SK-N-SH (cell line): ENCODE measurements around the gene CTBP2. TPM values are rescaled to one million over a fixed set of nuclear protein-coding genes. Genes with fewer than 3 reads are reported as not detected.
A peak's percentile ranks its signal among the peaks of the same experiment; 100 is the strongest.

Source experiments
- CTCF ChIA-PET: fragments of 300-600, 350-600 bp; formaldehyde crosslinking; extraction: SDS; loops from one replicate; lab custom pipeline; 2021; lab: Yijun Ruan, JAX
- POLR2A ChIA-PET: fragments of 350-600 bp; sonication (Branson Sonifier 250); formaldehyde crosslinking; extraction: SDS; loops from one replicate; lab custom pipeline; 2020; ENCODE audit warnings: antibody characterized with exemption, inconsistent platforms; lab: Yijun Ruan, JAX
- DNase-seq: peaks from one replicate; pipeline ENCODE4 v3.0.0; 2012
- H2AFZ ChIP-seq: fragments of 200-600 bp; sonication (generic); 2 replicates; pipeline ENCODE4 v1.8.1; 2016; ENCODE audit warnings: antibody characterized with exemption, mild to moderate bottlenecking, low read depth
- H3F3A ChIP-seq: fragments of 200-600 bp; sonication (generic); replicated peaks from 2 replicates; pipeline ENCODE3; 2016; ENCODE audit warnings: antibody characterized with exemption, mild to moderate bottlenecking; ENCODE audit not compliant: insufficient read depth
- H3K27ac ChIP-seq, 2 experiments: fragments of 200-500 bp in 1 of 2; fragments of 200-600 bp in 1 of 2; sonication (Bioruptor generic) in 1 of 2; sonication (generic), shearing (Covaris generic) in 1 of 2; 2 replicates each; pipeline versions ENCODE4 v1.5.1 to v1.6.1; 2014 to 2016; ENCODE audit warnings: low read depth in 2 of 2, inconsistent platforms in 1 of 2, low read length in 1 of 2, mild to moderate bottlenecking in 1 of 2, mixed read lengths in 1 of 2
- H3K27me3 ChIP-seq: fragments of 200-600 bp; sonication (generic), shearing (Covaris generic); 2 replicates; pipeline ENCODE4 v1.6.1; 2016; ENCODE audit warnings: mixed run types; ENCODE audit not compliant: insufficient read depth
- H3K36me3 ChIP-seq, 2 experiments: fragments of 200-500 bp in 1 of 2; fragments of 200-600 bp in 1 of 2; sonication (Bioruptor generic) in 1 of 2; sonication (generic) in 1 of 2; replicated peaks in 1 of 2; 2 replicates each; pipeline versions ENCODE3 to v1.5.1; 2014 to 2016; ENCODE audit warnings: low read length in 1 of 2, mild to moderate bottlenecking in 1 of 2; ENCODE audit not compliant: insufficient read depth in 2 of 2, control insufficient read depth in 1 of 2
- H3K4me1 ChIP-seq, 2 experiments: fragments of 200-500 bp in 1 of 2; fragments of 200-600 bp in 1 of 2; sonication (Bioruptor generic) in 1 of 2; sonication (generic), shearing (Covaris generic) in 1 of 2; 2 replicates each; pipeline versions ENCODE4 v1.5.1 to v1.6.1; 2014 to 2016; ENCODE audit warnings: low read depth in 1 of 2, low read length in 1 of 2, mixed run types in 1 of 2; ENCODE audit not compliant: insufficient read depth in 2 of 2, control insufficient read depth in 1 of 2
- H3K4me2 ChIP-seq: fragments of 200-600 bp; sonication (generic), shearing (Covaris generic); 2 replicates; pipeline ENCODE4 v1.6.1; 2017; ENCODE audit warnings: mixed run types
- H3K4me3 ChIP-seq, 2 experiments: fragments of 200-500 bp in 1 of 2; fragments of 200-600 bp in 1 of 2; sonication (Bioruptor generic) in 1 of 2; sonication (generic), shearing (Covaris generic) in 1 of 2; 2 replicates each; pipeline versions ENCODE4 v1.5.1 to v1.8.1; 2014 to 2016; ENCODE audit warnings: low read depth in 2 of 2, inconsistent platforms in 1 of 2, low read length in 1 of 2, mild to moderate bottlenecking in 1 of 2, mixed read lengths in 1 of 2, moderate library complexity in 1 of 2
- H3K79me2 ChIP-seq: fragments of 200-600 bp; sonication (generic); 2 replicates; pipeline ENCODE4 v1.8.1; 2017; ENCODE audit warnings: mild to moderate bottlenecking; ENCODE audit not compliant: insufficient read depth
- H3K9ac ChIP-seq: fragments of 200-600 bp; sonication (generic); 2 replicates; pipeline ENCODE4 v1.6.1; 2017; ENCODE audit warnings: mixed run types
- H3K9me2 ChIP-seq: fragments of 200-600 bp; sonication (generic); 2 replicates; pipeline ENCODE4 v1.6.1; 2017; ENCODE audit warnings: mixed run types
- H3K9me3 ChIP-seq: fragments of 200-600 bp; sonication (generic); 2 replicates; pipeline ENCODE4 v1.6.1; 2017; ENCODE audit warnings: mixed run types, mild to moderate bottlenecking, moderate library complexity
- H4K20me1 ChIP-seq: fragments of 200-600 bp; sonication (generic); 2 replicates; pipeline ENCODE4 v1.6.1; 2017; ENCODE audit warnings: mild to moderate bottlenecking, mixed run types; ENCODE audit not compliant: insufficient read depth
- CHD2 ChIP-seq: fragments of 150-350 bp; IDR thresholded peaks from 2 replicates; pipeline ENCODE4 v1.6.1; 2018; ENCODE audit warnings: low read length; ENCODE audit not compliant: partially characterized antibody
- EP300 ChIP-seq, 2 experiments: IDR thresholded peaks; 2 replicates each; pipeline versions ENCODE4 v1.4.0 to v1.6.1; 2012; ENCODE audit warnings: borderline replicate concordance in 1 of 2, low read depth in 1 of 2, low read length in 1 of 2
- EZH2phosphoT487 ChIP-seq: fragments of 200-600 bp; sonication (generic); IDR thresholded peaks from 2 replicates; pipeline ENCODE4 v1.6.1; 2017; ENCODE audit warnings: low read depth, mixed run types, mild to moderate bottlenecking, antibody characterized with exemption, moderate library complexity, borderline replicate concordance
- FOXJ3 ChIP-seq: sonication (generic); formaldehyde crosslinking; IDR thresholded peaks from 2 replicates; pipeline ENCODE4 v1.5.1; 2020; ENCODE audit warnings: mild to moderate bottlenecking, missing genetic modification reagents
- GATA2 ChIP-seq: sonication (generic); formaldehyde crosslinking; IDR thresholded peaks from 2 replicates; pipeline ENCODE4 v1.5.0; 2020; ENCODE audit warnings: mild to moderate bottlenecking, missing genetic modification reagents
- JUND ChIP-seq: IDR thresholded peaks from 2 replicates; pipeline ENCODE4 v1.4.0; 2012
- MEF2A ChIP-seq: IDR thresholded peaks from 2 replicates; pipeline ENCODE4 v1.4.0; 2012; ENCODE audit warnings: low read depth, borderline replicate concordance
- MXI1 ChIP-seq: IDR thresholded peaks from 2 replicates; pipeline ENCODE4 v1.6.1; 2012; ENCODE audit warnings: mild to moderate bottlenecking, low read depth, low read length, improper control_type of control experiment
- POLR2AphosphoS5 ChIP-seq: IDR thresholded peaks from 2 replicates; pipeline ENCODE4 v1.6.1; 2012; ENCODE audit warnings: low read depth, low read length
- SMC3 ChIP-seq: IDR thresholded peaks from 2 replicates; pipeline ENCODE4 v1.6.1; 2012; ENCODE audit warnings: low read depth, low read length, improper control_type of control experiment
- TAF1 ChIP-seq: IDR thresholded peaks from 2 replicates; pipeline ENCODE4 v1.6.1; 2012; ENCODE audit warnings: low read depth, mild to moderate bottlenecking, low read length, moderate library complexity, borderline replicate concordance
- WGBS: methylation state at CpG from one replicate; pipeline ENCODE4 v1.1.6; 2017; ENCODE audit warnings: low lambda C conversion rate; 5-methylcytosine and 5-hydroxymethylcytosine counted together
- polyA plus RNA-seq, 3 experiments: library from polyadenylated mRNA; depleted of rRNA; stranded (reverse); fragments of >200 nt; gene quantifications; 2 replicates each; pipeline ENCODE4 v1.2.3, GENCODE V29; 2012
- TF ChIP-seq, protein P1 (sequence below): fragments of 200-600 bp; sonication (generic); IDR thresholded peaks from 2 replicates; pipeline ENCODE4 v1.6.1; 2017; ENCODE audit warnings: antibody characterized with exemption, mild to moderate bottlenecking, moderate library complexity
- TF ChIP-seq, protein P2 (sequence below): IDR thresholded peaks from 2 replicates; pipeline ENCODE4 v1.4.0; 2012; ENCODE audit warnings: low read depth
- TF ChIP-seq, protein P3 (sequence below): IDR thresholded peaks from 2 replicates; pipeline ENCODE4 v1.6.1; 2012; ENCODE audit warnings: mild to moderate bottlenecking, low read depth, low read length, moderate library complexity

Gene CTBP2
- polyA plus RNA-seq, 1 of the 3 experiments (the other 2 are of a cell fraction): 69.7 TPM

DNA sequence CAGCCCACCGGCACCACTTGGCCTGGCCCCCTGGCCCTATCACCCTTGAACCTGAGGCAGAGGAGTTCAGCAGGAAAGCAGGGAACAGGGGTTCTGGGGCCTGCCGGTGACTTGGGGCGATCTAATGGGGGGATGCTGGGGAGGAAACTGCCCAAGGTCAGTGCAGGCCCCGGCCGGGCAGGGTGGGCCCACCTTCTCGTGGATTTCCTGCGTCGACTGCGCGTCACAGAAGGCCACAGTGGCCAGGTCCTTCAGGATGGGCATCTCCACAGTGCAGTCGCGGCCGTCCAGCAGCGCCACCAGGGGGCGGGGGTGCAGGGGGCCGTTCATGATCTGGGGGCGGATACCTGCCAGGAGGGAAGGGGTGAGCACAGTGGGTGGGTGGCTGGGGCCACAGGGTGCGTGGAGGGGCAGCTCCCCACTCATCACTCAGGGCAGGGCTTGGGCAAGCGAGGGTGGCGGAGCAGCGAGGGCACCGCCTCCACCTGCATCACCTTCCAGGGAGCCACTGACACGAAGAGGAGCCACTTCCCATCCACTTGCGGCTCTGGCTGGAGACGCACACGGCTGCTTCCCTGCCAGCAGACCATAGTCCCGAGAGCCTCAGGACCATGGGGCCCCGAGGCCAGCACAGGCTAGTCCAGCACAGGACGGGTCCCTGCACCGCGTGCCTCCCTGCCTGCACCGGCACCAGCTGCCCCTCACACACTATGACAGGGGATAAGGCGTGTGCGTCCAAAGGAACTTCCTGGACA lies 157.0 kb downstream of the CTBP2 start:
- ChIA-PET CTCF (interaction anchor here (1.2 to 4.3 kb wide), 5 partner anchors 11 to 58 kb away, joined by 4 to 15 read pairs (median 10); no protein-coding TSS in a partner anchor), POLR2A (no interaction called here)
- no peak overlapping the region for H3K9ac ChIP-seq
- TF ChIP-seq, protein P1, sequence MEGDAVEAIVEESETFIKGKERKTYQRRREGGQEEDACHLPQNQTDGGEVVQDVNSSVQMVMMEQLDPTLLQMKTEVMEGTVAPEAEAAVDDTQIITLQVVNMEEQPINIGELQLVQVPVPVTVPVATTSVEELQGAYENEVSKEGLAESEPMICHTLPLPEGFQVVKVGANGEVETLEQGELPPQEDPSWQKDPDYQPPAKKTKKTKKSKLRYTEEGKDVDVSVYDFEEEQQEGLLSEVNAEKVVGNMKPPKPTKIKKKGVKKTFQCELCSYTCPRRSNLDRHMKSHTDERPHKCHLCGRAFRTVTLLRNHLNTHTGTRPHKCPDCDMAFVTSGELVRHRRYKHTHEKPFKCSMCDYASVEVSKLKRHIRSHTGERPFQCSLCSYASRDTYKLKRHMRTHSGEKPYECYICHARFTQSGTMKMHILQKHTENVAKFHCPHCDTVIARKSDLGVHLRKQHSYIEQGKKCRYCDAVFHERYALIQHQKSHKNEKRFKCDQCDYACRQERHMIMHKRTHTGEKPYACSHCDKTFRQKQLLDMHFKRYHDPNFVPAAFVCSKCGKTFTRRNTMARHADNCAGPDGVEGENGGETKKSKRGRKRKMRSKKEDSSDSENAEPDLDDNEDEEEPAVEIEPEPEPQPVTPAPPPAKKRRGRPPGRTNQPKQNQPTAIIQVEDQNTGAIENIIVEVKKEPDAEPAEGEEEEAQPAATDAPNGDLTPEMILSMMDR: peak; percentile 28
- no peak for TF ChIP-seq SMC3
- TF ChIP-seq MXI1: no peak
- no peaks in the 10 kb centered on the region for H3K9me3 ChIP-seq
- peaks cover 0 to 96% of the 10 kb centered on the region in 2 experiments; a peak in 2 of 4 replicates for H3K4me1 ChIP-seq
- peak overlapping the region in 1 of 2 experiments; percentile 50; a peak in 1 of 4 replicates for H3K27ac ChIP-seq
- H4K20me1 ChIP-seq: peaks cover 53% of the 10 kb centered on the region
- WGBS: 93% methylated on average over 12 of the region's 34 CpGs
- no peaks in the 10 kb centered on the region for H3K9me2 ChIP-seq
- DNase-seq: peak; percentile 36
- no peaks in the 10 kb centered on the region for H3K27me3 ChIP-seq
- no peaks in the 10 kb centered on the region for H3F3A ChIP-seq
- no peak overlapping the region for H2AFZ ChIP-seq
- peaks cover 31% of the 10 kb centered on the region for H3K79me2 ChIP-seq
- H3K36me3 ChIP-seq: peaks cover 0 to 54% of the 10 kb centered on the region in 2 experiments
- no peak overlapping the region for H3K4me3 ChIP-seq
- H3K4me2 ChIP-seq: no peak overlapping the region

DNA sequence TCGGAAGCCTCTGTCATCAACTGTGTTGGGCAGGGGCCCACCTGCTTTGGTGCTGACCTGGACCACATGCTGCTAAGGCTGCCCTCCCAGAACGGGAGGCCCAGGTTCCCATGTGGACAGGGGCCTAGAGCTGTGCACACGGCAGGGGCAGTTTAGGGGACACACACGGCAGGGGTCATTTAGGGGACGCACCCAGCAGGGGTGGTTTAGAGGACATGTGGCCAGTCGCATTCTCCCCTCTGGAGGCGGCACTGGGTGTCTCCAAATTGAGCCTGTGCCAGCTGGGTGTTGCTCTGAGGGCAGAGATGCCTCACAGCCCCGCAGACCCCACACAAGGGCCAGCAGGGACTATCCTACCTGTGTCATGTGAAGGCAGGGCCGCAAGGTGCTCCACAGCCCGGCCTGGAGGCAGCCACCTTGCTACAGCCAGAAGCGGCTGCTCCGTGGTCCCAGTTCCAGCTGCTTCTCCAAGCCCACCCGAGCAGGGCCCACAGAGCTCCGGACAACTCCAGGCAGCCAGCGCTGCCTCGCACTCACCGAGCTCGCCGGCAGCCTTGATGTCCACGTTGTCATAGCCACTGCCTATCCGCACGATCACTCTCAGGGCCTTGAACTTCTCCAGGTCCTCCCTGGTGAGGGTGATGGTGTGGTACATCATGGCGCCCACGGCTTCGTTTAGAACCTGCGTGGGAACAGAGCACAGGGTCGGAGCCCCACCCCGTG lies 157.8 kb downstream of the CTBP2 start:
- WGBS: 90% methylated on average over 14 of the region's 28 CpGs
- Histone ChIP-seq H4K20me1 (peaks cover 45% of the 10 kb centered on the region), H3K4me1 (peaks cover 0 to 93% of the 10 kb centered on the region in 2 experiments; a peak in 2 of 4 replicates)

More for the DNA sequence above, 157.8 kb downstream of the CTBP2 start:
- H3K9me3 ChIP-seq: no peaks in the 10 kb centered on the region
- no peaks in the 10 kb centered on the region for H3K9me2 ChIP-seq
- H2AFZ ChIP-seq: no peak overlapping the region
- ChIA-PET POLR2A (no interaction called here), CTCF (interaction anchor here (1.2 to 4.8 kb wide), 8 partner anchors 10 to 59 kb away, joined by 3 to 30 read pairs (median 10); no protein-coding TSS in a partner anchor)
- H3K27me3 ChIP-seq: no peaks in the 10 kb centered on the region
- no peak overlapping the region for H3K4me2 ChIP-seq
- DNase-seq: peak; percentile 27
- peak overlapping the region in 1 of 2 experiments; percentile 94; a peak in 2 of 4 replicates for H3K27ac ChIP-seq
- no peak overlapping the region for H3K9ac ChIP-seq
- H3F3A ChIP-seq: no peaks in the 10 kb centered on the region
- TF ChIP-seq POLR2AphosphoS5 (no peak), EP300 (IDR thresholded peaks at IDR 0.05; ENCODE audit: borderline replicate concordance in 1 of 2, low read depth in 1 of 2, low read length in 1 of 2) (no peak), TAF1 (no peak), JUND (no peak), SMC3 (no peak), CHD2 (no peak), MXI1 (no peak), EZH2phosphoT487 (no peak), GATA2 (no peak), FOXJ3 (no peak), MEF2A (no peak)
- TF ChIP-seq, protein P1: no peak
- TF ChIP-seq, protein P2, sequence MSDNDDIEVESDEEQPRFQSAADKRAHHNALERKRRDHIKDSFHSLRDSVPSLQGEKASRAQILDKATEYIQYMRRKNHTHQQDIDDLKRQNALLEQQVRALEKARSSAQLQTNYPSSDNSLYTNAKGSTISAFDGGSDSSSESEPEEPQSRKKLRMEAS: no peak
- TF ChIP-seq, protein P3, sequence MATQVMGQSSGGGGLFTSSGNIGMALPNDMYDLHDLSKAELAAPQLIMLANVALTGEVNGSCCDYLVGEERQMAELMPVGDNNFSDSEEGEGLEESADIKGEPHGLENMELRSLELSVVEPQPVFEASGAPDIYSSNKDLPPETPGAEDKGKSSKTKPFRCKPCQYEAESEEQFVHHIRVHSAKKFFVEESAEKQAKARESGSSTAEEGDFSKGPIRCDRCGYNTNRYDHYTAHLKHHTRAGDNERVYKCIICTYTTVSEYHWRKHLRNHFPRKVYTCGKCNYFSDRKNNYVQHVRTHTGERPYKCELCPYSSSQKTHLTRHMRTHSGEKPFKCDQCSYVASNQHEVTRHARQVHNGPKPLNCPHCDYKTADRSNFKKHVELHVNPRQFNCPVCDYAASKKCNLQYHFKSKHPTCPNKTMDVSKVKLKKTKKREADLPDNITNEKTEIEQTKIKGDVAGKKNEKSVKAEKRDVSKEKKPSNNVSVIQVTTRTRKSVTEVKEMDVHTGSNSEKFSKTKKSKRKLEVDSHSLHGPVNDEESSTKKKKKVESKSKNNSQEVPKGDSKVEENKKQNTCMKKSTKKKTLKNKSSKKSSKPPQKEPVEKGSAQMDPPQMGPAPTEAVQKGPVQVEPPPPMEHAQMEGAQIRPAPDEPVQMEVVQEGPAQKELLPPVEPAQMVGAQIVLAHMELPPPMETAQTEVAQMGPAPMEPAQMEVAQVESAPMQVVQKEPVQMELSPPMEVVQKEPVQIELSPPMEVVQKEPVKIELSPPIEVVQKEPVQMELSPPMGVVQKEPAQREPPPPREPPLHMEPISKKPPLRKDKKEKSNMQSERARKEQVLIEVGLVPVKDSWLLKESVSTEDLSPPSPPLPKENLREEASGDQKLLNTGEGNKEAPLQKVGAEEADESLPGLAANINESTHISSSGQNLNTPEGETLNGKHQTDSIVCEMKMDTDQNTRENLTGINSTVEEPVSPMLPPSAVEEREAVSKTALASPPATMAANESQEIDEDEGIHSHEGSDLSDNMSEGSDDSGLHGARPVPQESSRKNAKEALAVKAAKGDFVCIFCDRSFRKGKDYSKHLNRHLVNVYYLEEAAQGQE: no peak
- peaks cover 24% of the 10 kb centered on the region for H3K79me2 ChIP-seq
- no peak overlapping the region for H3K4me3 ChIP-seq
- peaks cover 0 to 60% of the 10 kb centered on the region in 2 experiments for H3K36me3 ChIP-seq
